HepG2 (cell line): ENCODE data around the gene CCDC102B. TPM values are rescaled to one million over a fixed set of nuclear protein-coding genes. Genes with fewer than 3 reads are reported as not detected.

Source experiments
- ATAC-seq: fragments of 200-7000 bp; cut with Tn5 transposase; 3 replicates; pipeline ENCODE4 v1.9.1; 2020; ENCODE audit warnings: mild to moderate bottlenecking, moderate library complexity
- BruUV-seq: library from RNA; stranded (reverse); fragments of 400-500 nt; replicated peaks from 2 replicates; lab custom pipeline; 2021; lab: Mats Ljungman, UMichigan
- CTCF ChIA-PET: fragments of 300-600 bp; formaldehyde crosslinking; extraction: SDS; loops from one replicate; lab custom pipeline; 2021; ENCODE audit warnings: low total read pairs, inconsistent platforms, low intra/inter-chr PET ratio; lab: Yijun Ruan, JAX
- POLR2A ChIA-PET: fragments of 350-600 bp; sonication (Branson Sonifier 250); formaldehyde crosslinking; loops from one replicate; lab custom pipeline; 2020; ENCODE audit warnings: antibody characterized with exemption, inconsistent platforms; lab: Yijun Ruan, JAX
- DNase-seq: peaks from one replicate; pipeline ENCODE4 v3.0.0-alpha.2; 2015; ENCODE audit warnings: low spot score
- FAIRE-seq: peaks from 3 replicates; lab custom pipeline; 2011; peaks lifted over from hg19 to GRCh38; lab: Jason Lieb, UNC
- H2AFZ ChIP-seq: one replicate; pipeline ENCODE4 v1.6.1; 2011; ENCODE audit warnings: low read length, inconsistent platforms
- H3K27ac ChIP-seq: fragments of 300-600 bp; 3 replicates; pipeline ENCODE4 v1.8.0; 2011; ENCODE audit warnings: mixed run types, mild to moderate bottlenecking, mixed read lengths, low read length, inconsistent platforms; ENCODE audit not compliant: insufficient read depth; ENCODE audit errors: extremely low read length
- H3K27me3 ChIP-seq, 2 experiments: fragments of 200-600 bp in 1 of 2; 2 replicates in 1 of 2; 3 replicates in 1 of 2; pipeline versions ENCODE4 v1.6.0 to v1.8.0; 2011; ENCODE audit warnings: low read length in 2 of 2, mild to moderate bottlenecking in 2 of 2, moderate library complexity in 2 of 2, inconsistent platforms in 1 of 2; ENCODE audit not compliant: insufficient read depth in 2 of 2, control insufficient read depth in 1 of 2
- H3K36me3 ChIP-seq, 2 experiments: fragments of 200-600 bp in 1 of 2; replicated peaks in 1 of 2; 2 replicates in 1 of 2; 3 replicates in 1 of 2; pipeline versions ENCODE4 v1.5.1 to v1.8.0; 2011; ENCODE audit warnings: low read length in 2 of 2, inconsistent platforms in 1 of 2; ENCODE audit not compliant: insufficient read depth in 2 of 2, control insufficient read depth in 1 of 2
- H3K4me1 ChIP-seq: 2 replicates; pipeline ENCODE4 v1.5.1; 2012; ENCODE audit warnings: low read length, inconsistent platforms; ENCODE audit not compliant: insufficient read depth
- H3K4me2 ChIP-seq: 2 replicates; pipeline ENCODE4 v1.6.0; 2011; ENCODE audit warnings: low read depth, low read length, inconsistent platforms
- H3K4me3 ChIP-seq, 3 experiments: fragments of 200-600 bp in 1 of 3; sonication (generic), shearing (Covaris generic) in 1 of 3; replicated peaks in 1 of 3; 2 replicates each; pipeline ENCODE4 v1.5.1; 2011 to 2016; ENCODE audit warnings: low read length in 3 of 3, inconsistent platforms in 2 of 3, low read depth in 2 of 3, mild to moderate bottlenecking in 2 of 3, control low read depth in 1 of 3, mixed read lengths in 1 of 3; ENCODE audit not compliant: insufficient read depth in 1 of 3
- H3K79me2 ChIP-seq: one replicate; pipeline ENCODE4 v1.6.1; 2011; ENCODE audit warnings: low read length, inconsistent platforms; ENCODE audit not compliant: insufficient read depth
- H3K9ac ChIP-seq: 2 replicates; pipeline ENCODE4 v1.6.0; 2011; ENCODE audit warnings: mild to moderate bottlenecking, low read depth, low read length, inconsistent platforms; ENCODE audit not compliant: insufficient read depth
- H3K9me3 ChIP-seq: 2 replicates; pipeline ENCODE4 v1.5.1; 2012; ENCODE audit warnings: mild to moderate bottlenecking, low read length
- H4K20me1 ChIP-seq: 2 replicates; pipeline ENCODE4 v1.6.0; 2011; ENCODE audit warnings: inconsistent platforms, mild to moderate bottlenecking, low read length, moderate library complexity; ENCODE audit not compliant: insufficient read depth
- ASH2L ChIP-seq: fragments of 300-600, 200-600 bp; sonication (generic); IDR thresholded peaks from 2 replicates; pipeline ENCODE4 v1.7.0; 2017; ENCODE audit warnings: low read depth, mild to moderate bottlenecking, moderate library complexity, mixed read lengths, low read length; ENCODE audit not compliant: insufficient read length
- ATRX ChIP-seq: sonication (generic); formaldehyde crosslinking; IDR thresholded peaks from 2 replicates; pipeline ENCODE4 v1.4.0; 2020; ENCODE audit warnings: missing genetic modification reagents, borderline replicate concordance
- BRCA1 ChIP-seq: sonication (generic); formaldehyde crosslinking; IDR thresholded peaks from 2 replicates; pipeline ENCODE4 v1.4.0; 2020; ENCODE audit warnings: missing genetic modification reagents
- CTCF ChIP-seq: sonication (generic); formaldehyde crosslinking; IDR thresholded peaks from 2 replicates; pipeline ENCODE4 v1.5.0; 2020; ENCODE audit warnings: mild to moderate bottlenecking, missing genetic modification reagents, moderate library complexity
- ETV6 ChIP-seq: sonication (generic); formaldehyde crosslinking; conservative IDR thresholded peaks from 2 replicates; pipeline ENCODE4 v1.4.0; 2020; ENCODE audit warnings: missing genetic modification reagents
- JARID2 ChIP-seq: sonication (generic); formaldehyde crosslinking; IDR thresholded peaks from 2 replicates; pipeline ENCODE4 v1.8.1; 2023; ENCODE audit warnings: missing genetic modification reagents, inconsistent platforms; ENCODE audit not compliant: insufficient replicate concordance
- LCORL ChIP-seq, 2 experiments: fragments of 450-650 bp in 1 of 2; sonication (generic) in 1 of 2; formaldehyde crosslinking in 1 of 2; IDR thresholded peaks; 2 replicates each; pipeline versions ENCODE4 v1.5.0 to v1.6.1; 2017 to 2020; ENCODE audit warnings: antibody characterized with exemption in 1 of 2, missing genetic modification reagents in 1 of 2
- NFIC ChIP-seq: IDR thresholded peaks from 2 replicates; pipeline ENCODE4 v1.6.1; 2012; ENCODE audit warnings: mild to moderate bottlenecking, low read length, inconsistent platforms
- YEATS2 ChIP-seq: sonication (generic); formaldehyde crosslinking; IDR thresholded peaks from 2 replicates; pipeline ENCODE4 v1.4.0; 2020; ENCODE audit warnings: missing genetic modification reagents, borderline replicate concordance
- ZBTB26 ChIP-seq: IDR thresholded peaks from 2 replicates; pipeline ENCODE4 v1.6.1; 2016; ENCODE audit warnings: missing compliant biosample characterization, missing genetic modification reagents, borderline replicate concordance
- ZBTB33 ChIP-seq: sonication (generic); formaldehyde crosslinking; IDR thresholded peaks from 2 replicates; pipeline ENCODE4 v1.4.0; 2020; ENCODE audit warnings: missing genetic modification reagents
- ZNF101 ChIP-seq: sonication (generic); formaldehyde crosslinking; IDR thresholded peaks from 2 replicates; pipeline ENCODE4 v1.4.0; 2020; ENCODE audit warnings: mild to moderate bottlenecking, low read depth, missing genetic modification reagents, borderline replicate concordance
- ZNF207 ChIP-seq: fragments of 450-650 bp; IDR thresholded peaks from 2 replicates; pipeline ENCODE4 v1.6.1; 2016; ENCODE audit warnings: antibody characterized with exemption, borderline replicate concordance
- ZNF263 ChIP-seq: sonication (generic); formaldehyde crosslinking; IDR thresholded peaks from 2 replicates; pipeline ENCODE4 v1.4.0; 2020; ENCODE audit warnings: missing genetic modification reagents
- ZNF274 ChIP-seq: sonication (generic); formaldehyde crosslinking; IDR thresholded peaks from 2 replicates; pipeline ENCODE4 v1.5.1; 2020; ENCODE audit warnings: mild to moderate bottlenecking, missing genetic modification reagents
- ZNF329 ChIP-seq: sonication (generic); formaldehyde crosslinking; IDR thresholded peaks from 2 replicates; pipeline ENCODE4 v1.9.0; 2021; ENCODE audit warnings: low read depth, mild to moderate bottlenecking, missing genetic modification reagents
- ZNF33A ChIP-seq: sonication (generic); formaldehyde crosslinking; IDR thresholded peaks from 2 replicates; pipeline ENCODE4 v1.5.1; 2020; ENCODE audit warnings: missing genetic modification reagents, mild to moderate bottlenecking, moderate library complexity, borderline replicate concordance
- ZNF44 ChIP-seq: sonication (generic); formaldehyde crosslinking; IDR thresholded peaks from 2 replicates; pipeline ENCODE4 v1.5.1; 2020; ENCODE audit warnings: mild to moderate bottlenecking, missing genetic modification reagents
- ZNF570 ChIP-seq: sonication (generic); formaldehyde crosslinking; IDR thresholded peaks from 2 replicates; pipeline ENCODE4 v1.4.0; 2020; ENCODE audit warnings: mild to moderate bottlenecking, missing genetic modification reagents, borderline replicate concordance
- ZNF672 ChIP-seq: sonication (generic); formaldehyde crosslinking; IDR thresholded peaks from 2 replicates; pipeline ENCODE4 v1.8.1; 2022; ENCODE audit warnings: missing genetic modification reagents
- ZNF850 ChIP-seq: sonication (generic); formaldehyde crosslinking; conservative IDR thresholded peaks from 2 replicates; pipeline ENCODE4 v1.9.0; 2021; ENCODE audit warnings: mild to moderate bottlenecking, missing genetic modification reagents
- WGBS: methylation state at CpG from one replicate; pipeline ENCODE4 v1.1.6; 2017; ENCODE audit warnings: low lambda C conversion rate; 5-methylcytosine and 5-hydroxymethylcytosine counted together
- in situ Hi-C: cut with HindIII; loops from 2 replicates; pipeline ENCODE4 v1.10.0; 2017; ENCODE audit warnings: low pct_unique_long_range_greater_than_20kb; ENCODE audit not compliant: extremely low pct_ligation_motif_present
- intact Hi-C: fragments of 100-400 bp; cut with micrococcal nuclease; formaldehyde crosslinking; loops from one replicate; pipeline ENCODE4 v1.10.0; 2022; ENCODE audit not compliant: unreplicated experiment
- polyA plus RNA-seq, 8 experiments: library from polyadenylated mRNA; depleted of rRNA in 3 of 8; stranded (reverse) in 7 of 8; unstranded in 1 of 8; fragments of >200 nt; fragmentation: Illumina TruSeq in 4 of 8; extraction: Trizol in 4 of 8; gene quantifications; 2 replicates each; pipeline versions ENCODE4 v1.2.1 to v1.2.3, GENCODE V29; 2011 to 2016; ENCODE audit warnings: low read depth in 4 of 8, missing spikeins in 1 of 8, mixed read lengths in 1 of 8; ENCODE audit not compliant: insufficient read depth in 1 of 8
- total RNA-seq, 5 experiments: library from RNA; depleted of rRNA; stranded (reverse); fragments of >200 nt; fragmentation: Illumina TruSeq; extraction: Trizol; gene quantifications; 2 replicates each; pipeline ENCODE4 v1.2.3, GENCODE V29; 2016; ENCODE audit warnings: low read depth in 1 of 5

The CCDC102B gene
- total and polyA plus RNA-seq, 2 of the 13 experiments (the other 11 are each of a cell fraction or from before 2014, with no cell fraction given) = 2.3 to 3.7 TPM

- TF ChIP-seq ZNF33A (no peak), ZNF672 (CRISPR knock-in tag) (no peak), ZNF44 (CRISPR knock-in tag) (no peak), YEATS2 (CRISPR knock-in tag) (no peak), ATRX (CRISPR knock-in tag) (no peak), CTCF (CRISPR knock-in tag) (no peak), ASH2L (no peak), NFIC (no peak), ZNF570 (CRISPR knock-in tag) (no peak), JARID2 (no peak), ZNF207 (no peak)
Observed at GRCh38 chr18:68861365-68861764, 63.5 kb downstream of the CCDC102B start (continued).

- Histone ChIP-seq H3K27ac (no peak overlapping the region), H3K4me3 (no peak overlapping the region), H3K36me3 (no peaks in the 10 kb centered on the region), H3K4me2 (no peak overlapping the region), H3K27me3 (no peaks in the 10 kb centered on the region; a peak in 1 of 5 replicates), H2AFZ (no peak overlapping the region), H4K20me1 (no peaks in the 10 kb centered on the region), H3K4me1 (no peaks in the 10 kb centered on the region), H3K9ac (no peak overlapping the region), H3K9me3 (no peaks in the 10 kb centered on the region), H3K79me2 (no peaks in the 10 kb centered on the region)
- ChIA-PET CTCF (no interaction called here), POLR2A (no interaction called here)
- FAIRE-seq (no peak), ATAC-seq (no peak), DNase-seq (no peak)
- in situ Hi-C loops = no loop called here
- BruUV-seq = no TSS peak
- intact Hi-C loops = no loop called here
- 27% methylated on average over 2 of the region's 2 CpGs for WGBS
- no peak for TF ChIP-seq ZBTB26 (CRISPR knock-in tag)
- TF ChIP-seq BRCA1 (CRISPR knock-in tag) = no peak
- no peak for TF ChIP-seq ETV6 (CRISPR knock-in tag)
- no peak for TF ChIP-seq ZNF850 (CRISPR knock-in tag)
- no peak for TF ChIP-seq ZNF263 (CRISPR knock-in tag)
- no peak for TF ChIP-seq ZNF274 (CRISPR knock-in tag)
- no peak for TF ChIP-seq ZNF101 (CRISPR knock-in tag)
- TF ChIP-seq ZBTB33 (CRISPR knock-in tag) = no peak
- TF ChIP-seq ZNF329 (CRISPR knock-in tag) = no peak
- TF ChIP-seq LCORL (IDR thresholded peaks at IDR 0.05) = no peak
- no peak for TF ChIP-seq LCORL (CRISPR knock-in tag; IDR thresholded peaks at IDR 0.05)
Observed at GRCh38 chr18:68865021-68865420, 67.1 kb downstream of the CCDC102B start.
